ENCODE results near the gene TOMM7. TPM values are rescaled to one million over a fixed set of nuclear protein-coding genes. Genes with fewer than 3 reads are reported as not detected.

Gene TOMM7
- polyA plus RNA-seq, 1 of the 3 experiments (the other 2 are of a cell fraction): 546 TPM

- Histone ChIP-seq H3K4me1 (ENCODE audit: control insufficient read depth in 1 of 2, insufficient read depth in 2 of 2, low read depth in 1 of 2, low read length in 1 of 2) (peaks cover 0 to 4% of the 10 kb centered on the region in 2 experiments; a peak in 2 of 4 replicates), H3K27me3 (ENCODE audit: insufficient read depth) (no peaks in the 10 kb centered on the region; the same call in 1 of the 2 replicates), H3K79me2 (ENCODE audit: insufficient read depth) (no peaks in the 10 kb centered on the region), H3K9me3 (no peaks in the 10 kb centered on the region), H3K4me2 (no peak overlapping the region), H3K9me2 (no peaks in the 10 kb centered on the region), H3F3A (replicated peaks; ENCODE audit: insufficient read depth) (peaks cover 3% of the 10 kb centered on the region), H3K27ac (ENCODE audit: low read depth in 2 of 2, low read length in 1 of 2) (no peak overlapping the region), H3K36me3 (replicated peaks in 1 of 2; ENCODE audit: control insufficient read depth in 1 of 2, insufficient read depth in 2 of 2, low read length in 1 of 2) (no peaks in the 10 kb centered on the region), H4K20me1 (ENCODE audit: insufficient read depth) (no peaks in the 10 kb centered on the region), H2AFZ (ENCODE audit: low read depth) (no peak overlapping the region), H3K9ac (no peak overlapping the region), H3K4me3 (ENCODE audit: low read depth in 2 of 2, low read length in 1 of 2) (no peak overlapping the region)
- ChIA-PET CTCF (no interaction called here), POLR2A (no interaction called here)
- no peak for TF ChIP-seq TAF1 (IDR thresholded peaks at IDR 0.05; ENCODE audit: borderline replicate concordance, low read depth, low read length)
- TF ChIP-seq NRF1 (IDR thresholded peaks at IDR 0.05; ENCODE audit: low read depth, low read length): no peak
- TF ChIP-seq ELF1 (IDR thresholded peaks at IDR 0.05): no peak
- TF ChIP-seq EZH2phosphoT487 (IDR thresholded peaks at IDR 0.05; ENCODE audit: borderline replicate concordance, low read depth): no peak
- no peak for TF ChIP-seq GATA2 (CRISPR knock-in tag; IDR thresholded peaks at IDR 0.05)
- no peak for TF ChIP-seq NFIC (IDR thresholded peaks at IDR 0.05; ENCODE audit: borderline replicate concordance)
- DNase-seq: no peak
These were observed 34.7 kb downstream of the TOMM7 start for GRCh38 chr7:22787951-22788350.

- no peaks in the 10 kb centered on the region for H3F3A ChIP-seq (replicated peaks; ENCODE audit: insufficient read depth)
- no peak overlapping the region for H3K9ac ChIP-seq
- no peaks in the 10 kb centered on the region; the same call in 1 of the 2 replicates for H3K27me3 ChIP-seq (ENCODE audit: insufficient read depth)
- H3K79me2 ChIP-seq (ENCODE audit: insufficient read depth): no peaks in the 10 kb centered on the region
- ChIA-PET POLR2A (no interaction called here), CTCF (interaction anchor here (0.7 kb wide), 1 partner anchor 227 kb away, joined by 3 read pairs; no protein-coding TSS in a partner anchor)
- H3K4me1 ChIP-seq (ENCODE audit: control insufficient read depth in 1 of 2, insufficient read depth in 2 of 2, low read depth in 1 of 2, low read length in 1 of 2): peaks cover 0 to 4% of the 10 kb centered on the region in 2 experiments; a peak in 2 of 4 replicates
- H3K9me2 ChIP-seq: no peaks in the 10 kb centered on the region
- no peaks in the 10 kb centered on the region for H3K36me3 ChIP-seq (replicated peaks in 1 of 2; ENCODE audit: control insufficient read depth in 1 of 2, insufficient read depth in 2 of 2, low read length in 1 of 2)
- TF ChIP-seq MEF2A (IDR thresholded peaks at IDR 0.05; ENCODE audit: borderline replicate concordance, low read depth): no peak
- TF ChIP-seq FOXJ3 (CRISPR knock-in tag; IDR thresholded peaks at IDR 0.05): no peak
- no peak for TF ChIP-seq NFIC (IDR thresholded peaks at IDR 0.05; ENCODE audit: borderline replicate concordance)
- TF ChIP-seq JUND (IDR thresholded peaks at IDR 0.05): no peak
- TF ChIP-seq CHD2 (IDR thresholded peaks at IDR 0.05; ENCODE audit: low read length, partially characterized antibody): no peak
- no peak for TF ChIP-seq GABPA (IDR thresholded peaks at IDR 0.05; ENCODE audit: low read depth)
- TF ChIP-seq ELF1 (IDR thresholded peaks at IDR 0.05): no peak
- TF ChIP-seq IRF3 (IDR thresholded peaks at IDR 0.05; ENCODE audit: low read depth, low read length): no peak
- no peak for TF ChIP-seq TAF1 (IDR thresholded peaks at IDR 0.05; ENCODE audit: borderline replicate concordance, low read depth, low read length)
- TF ChIP-seq REST (IDR thresholded peaks at IDR 0.05; ENCODE audit: low read depth, low read length): no peak
- no peak for TF ChIP-seq EP300 (IDR thresholded peaks at IDR 0.05; ENCODE audit: borderline replicate concordance in 1 of 2, low read depth in 1 of 2, low read length in 1 of 2)
- TF ChIP-seq TEAD4 (IDR thresholded peaks at IDR 0.05; ENCODE audit: borderline replicate concordance, insufficient read depth): no peak
- TF ChIP-seq FOXM1 (IDR thresholded peaks at IDR 0.05; ENCODE audit: low read depth): no peak
- no peak for TF ChIP-seq RCOR1 (IDR thresholded peaks at IDR 0.05; ENCODE audit: low read length)
- H3K4me2 ChIP-seq: no peak overlapping the region
- 17% methylated on average over 3 of the region's 3 CpGs for WGBS (ENCODE audit: low lambda C conversion rate)
- H3K4me3 ChIP-seq (ENCODE audit: low read depth in 2 of 2, low read length in 1 of 2): no peak overlapping the region
- no peak for DNase-seq
- no peak overlapping the region for H2AFZ ChIP-seq (ENCODE audit: low read depth)
- H4K20me1 ChIP-seq (ENCODE audit: insufficient read depth): no peaks in the 10 kb centered on the region
- no peaks in the 10 kb centered on the region for H3K9me3 ChIP-seq
- H3K27ac ChIP-seq (ENCODE audit: low read depth in 2 of 2, low read length in 1 of 2): no peak overlapping the region
These were observed 36.2 kb downstream of the TOMM7 start for GRCh38 chr7:22786290-22786932.
